ENCODE measurements around the gene KLHL42.

KLHL42 gene

GRCh38 chr12:27780612-27781408 is 777 bp downstream of the KLHL42 start:
- no peak for DNase-seq

GRCh38 chr12:27781680-27782079 is 1.6 kb downstream of the KLHL42 start:
- peak; percentile 25 for DNase-seq

GRCh38 chr12:27782481-27782880 is 2.4 kb downstream of the KLHL42 start:
- no peak for DNase-seq

GRCh38 chr12:27785882-27786570 is 6.0 kb downstream of the KLHL42 start:
- DNase-seq: no peak

- no peak for DNase-seq
Measured at GRCh38 chr12:27787559-27787958, 7.5 kb downstream of the KLHL42 start.

GRCh38 chr12:27790179-27790578 is 10.1 kb downstream of the KLHL42 start:
- no peak for DNase-seq

- DNase-seq: no peak
Measured at GRCh38 chr12:27794818-27795584, 15.0 kb downstream of the KLHL42 start.

GRCh38 chr12:27796128-27796527 is 16.1 kb downstream of the KLHL42 start:
- no peak for DNase-seq

- DNase-seq: no peak
Measured at GRCh38 chr12:27797301-27798025, 17.4 kb downstream of the KLHL42 start.

GRCh38 chr12:27800819-27801218 is 20.8 kb downstream of the KLHL42 start:
- DNase-seq: no peak

- DNase-seq: no peak
Measured at GRCh38 chr12:27801630-27802029, 21.6 kb downstream of the KLHL42 start.

GRCh38 chr12:27802511-27802910 is 22.5 kb downstream of the KLHL42 start:
- DNase-seq: no peak

GRCh38 chr12:27802936-27803335 is 22.9 kb downstream of the KLHL42 start:
- no peak for DNase-seq

- no peak for DNase-seq
Measured at GRCh38 chr12:27805238-27805637, 25.2 kb downstream of the KLHL42 start.

- no peak for DNase-seq
Measured at GRCh38 chr12:27806259-27806658, 26.2 kb downstream of the KLHL42 start.

- no peak for DNase-seq
Measured at GRCh38 chr12:27807063-27807703, 27.1 kb downstream of the KLHL42 start.

GRCh38 chr12:27808841-27809240 is 28.8 kb downstream of the KLHL42 start:
- DNase-seq: no peak

- no peak for DNase-seq
Measured at GRCh38 chr12:27810756-27811155, 30.7 kb downstream of the KLHL42 start.

- no peak for DNase-seq
Measured at GRCh38 chr12:27812502-27812901, 32.5 kb downstream of the KLHL42 start.

- no peak for DNase-seq
Measured at GRCh38 chr12:27814411-27814810, 34.4 kb downstream of the KLHL42 start.

GRCh38 chr12:27814851-27815591 is 35.0 kb downstream of the KLHL42 start:
- no peak for DNase-seq

- DNase-seq: no peak
Measured at GRCh38 chr12:27817766-27818165, 37.7 kb downstream of the KLHL42 start.

Measured in retina (tissue), 1 donor.